ES-I3 (cell line): ENCODE data around the gene EPN2.

ENCODE experiments used
- H3K36me3 ChIP-seq: 2 replicates; pipeline ENCODE4 v1.6.1; 2013; ENCODE audit warnings: mild to moderate bottlenecking, low read length, control low read depth, moderate library complexity; ENCODE audit not compliant: insufficient read depth
- H3K4me1 ChIP-seq: 2 replicates; pipeline ENCODE4 v1.6.1; 2013; ENCODE audit warnings: mild to moderate bottlenecking, control low read depth, low read length; ENCODE audit not compliant: insufficient read depth
- H3K9ac ChIP-seq: 2 replicates; pipeline ENCODE4 v1.6.1; 2013; ENCODE audit warnings: low read depth, mild to moderate bottlenecking, low read length, moderate library complexity
- H3K9me3 ChIP-seq: 2 replicates; pipeline ENCODE4 v1.6.1; 2013; ENCODE audit warnings: mild to moderate bottlenecking, low read length, moderate library complexity; ENCODE audit not compliant: control insufficient read depth, insufficient read depth

The EPN2 gene

GRCh38 chr17:19335951-19336631 is 98.9 kb downstream of the EPN2 start:
- Histone ChIP-seq H3K9ac (no peak overlapping the region), H3K4me1 (peaks cover 15% of the 10 kb centered on the region), H3K9me3 (no peaks in the 10 kb centered on the region), H3K36me3 (no peaks in the 10 kb centered on the region; the same call in 1 of the 2 replicates)

GRCh38 chr17:19336938-19337711 is 100.0 kb downstream of the EPN2 start:
- Histone ChIP-seq H3K4me1 (peaks cover 17% of the 10 kb centered on the region), H3K9ac (no peak overlapping the region), H3K9me3 (no peaks in the 10 kb centered on the region), H3K36me3 (no peaks in the 10 kb centered on the region; the same call in 1 of the 2 replicates)

GRCh38 chr17:19337712-19338023 is 100.5 kb downstream of the EPN2 start:
- no peaks in the 10 kb centered on the region for H3K9me3 ChIP-seq
- H3K4me1 ChIP-seq: peaks cover 22% of the 10 kb centered on the region
- H3K9ac ChIP-seq: no peak overlapping the region
- no peaks in the 10 kb centered on the region for H3K36me3 ChIP-seq

- no peak overlapping the region for H3K9ac ChIP-seq
- no peaks in the 10 kb centered on the region for H3K36me3 ChIP-seq
- peaks cover 25% of the 10 kb centered on the region for H3K4me1 ChIP-seq
- no peaks in the 10 kb centered on the region for H3K9me3 ChIP-seq
Measured at GRCh38 chr17:19338031-19338990, 101.1 kb downstream of the EPN2 start.

- Histone ChIP-seq H3K4me1 (peaks cover 30% of the 10 kb centered on the region), H3K9me3 (no peaks in the 10 kb centered on the region), H3K9ac (no peak overlapping the region), H3K36me3 (no peaks in the 10 kb centered on the region)
Measured at GRCh38 chr17:19339341-19339815, 102.2 kb downstream of the EPN2 start.

- no peaks in the 10 kb centered on the region for H3K9me3 ChIP-seq
- no peak overlapping the region for H3K9ac ChIP-seq
- H3K4me1 ChIP-seq: peaks cover 30% of the 10 kb centered on the region
- no peaks in the 10 kb centered on the region; the same call in 1 of the 2 replicates for H3K36me3 ChIP-seq
Measured at GRCh38 chr17:19341211-19341631, 104.1 kb downstream of the EPN2 start.

- H3K36me3 ChIP-seq: no peaks in the 10 kb centered on the region; the same call in 1 of the 2 replicates
- H3K9ac ChIP-seq: no peak overlapping the region
- H3K4me1 ChIP-seq: peaks cover 30% of the 10 kb centered on the region
- H3K9me3 ChIP-seq: no peaks in the 10 kb centered on the region
Measured at GRCh38 chr17:19341641-19342610, 104.8 kb downstream of the EPN2 start.

- H3K4me1 ChIP-seq: peaks cover 30% of the 10 kb centered on the region
- no peaks in the 10 kb centered on the region for H3K9me3 ChIP-seq
- H3K9ac ChIP-seq: no peak overlapping the region
- no peaks in the 10 kb centered on the region; the same call in 1 of the 2 replicates for H3K36me3 ChIP-seq
Measured at GRCh38 chr17:19342611-19343255, 105.6 kb downstream of the EPN2 start.

GRCh38 chr17:19343256-19343630 is 106.1 kb downstream of the EPN2 start:
- Histone ChIP-seq H3K4me1 (peaks cover 29% of the 10 kb centered on the region), H3K36me3 (no peaks in the 10 kb centered on the region; the same call in 1 of the 2 replicates), H3K9me3 (no peaks in the 10 kb centered on the region), H3K9ac (no peak overlapping the region)

- H3K4me1 ChIP-seq: peaks cover 24% of the 10 kb centered on the region
- H3K36me3 ChIP-seq: no peaks in the 10 kb centered on the region; the same call in 1 of the 2 replicates
- no peaks in the 10 kb centered on the region for H3K9me3 ChIP-seq
Measured at GRCh38 chr17:19343671-19344151, 106.5 kb downstream of the EPN2 start.

GRCh38 chr17:19344311-19345066 is 107.3 kb downstream of the EPN2 start:
- Histone ChIP-seq H3K36me3 (no peaks in the 10 kb centered on the region; the same call in 1 of the 2 replicates), H3K9ac (no peak overlapping the region), H3K4me1 (peaks cover 17% of the 10 kb centered on the region), H3K9me3 (no peaks in the 10 kb centered on the region)

More at GRCh38 chr17:19343671-19344151, 106.5 kb downstream of the EPN2 start:
- H3K9ac ChIP-seq: no peak overlapping the region

- peaks cover 17% of the 10 kb centered on the region for H3K4me1 ChIP-seq
- no peak overlapping the region for H3K9ac ChIP-seq
- no peaks in the 10 kb centered on the region; the same call in 1 of the 2 replicates for H3K36me3 ChIP-seq
- no peaks in the 10 kb centered on the region for H3K9me3 ChIP-seq
Measured at GRCh38 chr17:19345067-19345460, 107.9 kb downstream of the EPN2 start.
